Putamen (tissue), 1 donor: ENCODE results near the gene MMUT.
"Not testable (repeated sequence)": the region's sequence is repeated elsewhere in the genome, so short reads cannot be mapped to it uniquely, and the experiment has no call there.

Experiments used
- DNase-seq: peaks from one replicate; pipeline ENCODE4 v3.0.0-alpha.2; 2016; ENCODE audit warnings: low spot score

MMUT gene

GRCh38 chr6:49462927-49463611 lies at the start of gene MMUT, which contains the start of gene CENPQ:
TSS of gene MMUT (minus strand) at chr6:49463253. CDS start at chr6:49459466, 3,787 bp downstream.
TSS of gene CENPQ (plus strand) at chr6:49463370. CDS start at chr6:49470177, 6,807 bp downstream.
- DNase-seq: peak; percentile 94

GRCh38 chr6:49509342-49509741 lies 46.3 kb upstream of the MMUT start:
- DNase-seq: no peak

GRCh38 chr6:49506569-49507111 lies 43.6 kb upstream of the MMUT start:
- DNase-seq: no peak

GRCh38 chr6:49504666-49505065 lies 41.6 kb upstream of the MMUT start:
- DNase-seq: no peak

- no peak for DNase-seq
Observed at GRCh38 chr6:49499623-49500022, 36.6 kb upstream of the MMUT start, which contains the start of gene GLYATL3. TSS of gene GLYATL3 (plus strand) at chr6:49499923. CDS start at chr6:49511991, 12,068 bp downstream.

- DNase-seq: no peak
Observed at GRCh38 chr6:49499126-49499525, 36.1 kb upstream of the MMUT start.

GRCh38 chr6:49497304-49497703 lies 34.3 kb upstream of the MMUT start:
- DNase-seq: no peak

GRCh38 chr6:49490633-49491032 lies 27.6 kb upstream of the MMUT start:
- DNase-seq: no peak

- not testable (repeated sequence) for DNase-seq
Observed at GRCh38 chr6:49483380-49483779, 20.3 kb upstream of the MMUT start.

- DNase-seq: not testable (repeated sequence)
Observed at GRCh38 chr6:49481846-49482245, 18.8 kb upstream of the MMUT start.

- no peak for DNase-seq
Observed at GRCh38 chr6:49479308-49479970, 16.4 kb upstream of the MMUT start.

GRCh38 chr6:49476564-49476963 lies 13.5 kb upstream of the MMUT start:
- not testable (repeated sequence) for DNase-seq

GRCh38 chr6:49468042-49468441 lies 5.0 kb upstream of the MMUT start:
- no peak for DNase-seq

- DNase-seq: no peak
Observed at GRCh38 chr6:49464691-49465090, 1.6 kb upstream of the MMUT start.

- DNase-seq: no peak
Observed at GRCh38 chr6:49463612-49463967, 537 bp upstream of the MMUT start.

GRCh38 chr6:49462599-49462926 lies 490 bp downstream of the MMUT start:
- no peak for DNase-seq

- DNase-seq: no peak
Observed at GRCh38 chr6:49462071-49462470, 982 bp downstream of the MMUT start.

- DNase-seq: no peak
Observed at GRCh38 chr6:49457771-49458170, 5.3 kb downstream of the MMUT start.

GRCh38 chr6:49454787-49455709 lies 8.0 kb downstream of the MMUT start:
- DNase-seq: no peak

GRCh38 chr6:49453221-49453620 lies 9.8 kb downstream of the MMUT start:
- no peak for DNase-seq

- no peak for DNase-seq
Observed at GRCh38 chr6:49430866-49431265, 32.2 kb downstream of the MMUT start.

- no peak for DNase-seq
Observed at GRCh38 chr6:49430187-49430586, 32.9 kb downstream of the MMUT start.
